Smooth muscle cell (in vitro differentiated cells): ENCODE data around the gene FAP. TPM values are rescaled to one million over a fixed set of nuclear protein-coding genes. Genes with fewer than 3 reads are reported as not detected.

ENCODE experiments used
- DNase-seq: peaks from one replicate; lab custom pipeline; 2025; ENCODE audit not compliant: unreplicated experiment; lab: John Stamatoyannopoulos, UW
- H2AFZ ChIP-seq: fragments of 200-600 bp; sonication (generic); 2 replicates; pipeline ENCODE4 v1.6.0; 2016; ENCODE audit warnings: antibody characterized with exemption, low read depth, mild to moderate bottlenecking
- H3F3A ChIP-seq: fragments of 200-600 bp; sonication (generic); 2 replicates; pipeline ENCODE4 v1.6.0; 2017; ENCODE audit warnings: antibody characterized with exemption, low read depth
- H3K27ac ChIP-seq: fragments of 200-600 bp; sonication (generic); 2 replicates; pipeline ENCODE4 v1.5.1; 2016; ENCODE audit warnings: low read depth, mild to moderate bottlenecking
- H3K27me3 ChIP-seq: fragments of 200-600 bp; sonication (generic); 2 replicates; pipeline ENCODE4 v1.6.1; 2016; ENCODE audit warnings: low read depth, mild to moderate bottlenecking
- H3K36me3 ChIP-seq: fragments of 200-600 bp; sonication (generic); 2 replicates; pipeline ENCODE4 v1.5.1; 2016; ENCODE audit warnings: low read depth
- H3K4me1 ChIP-seq: fragments of 200-600 bp; sonication (generic); 2 replicates; pipeline ENCODE4 v1.5.1; 2016; ENCODE audit warnings: low read depth
- H3K4me2 ChIP-seq: fragments of 200-600 bp; sonication (generic); 2 replicates; pipeline ENCODE4 v1.6.0; 2016; ENCODE audit warnings: mild to moderate bottlenecking
- H3K4me3 ChIP-seq: fragments of 200-600 bp; sonication (generic); 2 replicates; pipeline ENCODE4 v1.5.1; 2016; ENCODE audit warnings: mild to moderate bottlenecking
- H3K79me2 ChIP-seq: fragments of 200-600 bp; sonication (generic); 2 replicates; pipeline ENCODE4 v1.6.0; 2016; ENCODE audit warnings: low read depth, mild to moderate bottlenecking
- H3K9ac ChIP-seq: fragments of 200-600 bp; sonication (generic); 2 replicates; pipeline ENCODE4 v1.6.0; 2016; ENCODE audit warnings: low read depth
- H3K9me3 ChIP-seq: fragments of 200-600 bp; sonication (generic); replicated peaks from 2 replicates; pipeline ENCODE4 v1.5.1; 2016; ENCODE audit warnings: low read depth
- H4K20me1 ChIP-seq: fragments of 200-600 bp; sonication (generic); 2 replicates; pipeline ENCODE4 v1.6.0; 2016; ENCODE audit warnings: low read depth
- WGBS: methylation state at CpG from one replicate; pipeline ENCODE4 v1.1.7; 2016; ENCODE audit warnings: low lambda C conversion rate; 5-methylcytosine and 5-hydroxymethylcytosine counted together
- polyA plus RNA-seq: library from polyadenylated mRNA; unstranded; fragments of >200 nt; fragmentation: Nextera tagmentation; extraction: Ambion mirVana; gene quantifications from 2 replicates; pipeline ENCODE4 v1.2.1, GENCODE V29; 2016
- total RNA-seq: library from RNA; depleted of rRNA; stranded (reverse); fragments of >200 nt; gene quantifications from 2 replicates; pipeline ENCODE4 v1.2.3, GENCODE V29; 2014
- TF ChIP-seq, protein P1 (sequence below): fragments of 200-600 bp; sonication (generic); IDR thresholded peaks from 2 replicates; pipeline ENCODE4 v1.5.1; 2017; ENCODE audit warnings: borderline replicate concordance, mild to moderate bottlenecking, antibody characterized with exemption; ENCODE audit not compliant: insufficient read depth, poor library complexity, severe bottlenecking

The FAP gene
- total and polyA plus RNA-seq, 2 experiments from 2014 or later: 29.6 to 47.0 TPM

DNA sequence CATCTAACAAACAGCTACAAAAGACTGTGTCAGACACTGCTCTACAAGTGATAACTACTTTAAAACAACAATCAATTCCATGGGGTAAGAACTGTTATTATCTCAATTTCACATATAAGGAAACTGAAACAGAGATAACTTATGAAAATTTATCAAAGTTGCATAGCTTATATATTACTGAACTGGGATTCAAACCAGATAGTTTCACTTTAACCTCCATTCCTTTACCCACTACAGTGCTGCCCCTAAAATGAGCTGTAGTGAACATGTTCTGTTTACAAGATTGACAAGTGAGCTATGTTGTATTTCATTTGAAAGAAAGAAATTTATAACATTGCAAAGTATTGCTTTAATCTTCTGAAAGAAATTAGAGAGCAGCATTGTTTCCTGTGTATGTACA, 77.1 kb downstream of the FAP start:
- no peak overlapping the region for H3K27ac ChIP-seq
- no peak for DNase-seq
- TF ChIP-seq, protein P1, sequence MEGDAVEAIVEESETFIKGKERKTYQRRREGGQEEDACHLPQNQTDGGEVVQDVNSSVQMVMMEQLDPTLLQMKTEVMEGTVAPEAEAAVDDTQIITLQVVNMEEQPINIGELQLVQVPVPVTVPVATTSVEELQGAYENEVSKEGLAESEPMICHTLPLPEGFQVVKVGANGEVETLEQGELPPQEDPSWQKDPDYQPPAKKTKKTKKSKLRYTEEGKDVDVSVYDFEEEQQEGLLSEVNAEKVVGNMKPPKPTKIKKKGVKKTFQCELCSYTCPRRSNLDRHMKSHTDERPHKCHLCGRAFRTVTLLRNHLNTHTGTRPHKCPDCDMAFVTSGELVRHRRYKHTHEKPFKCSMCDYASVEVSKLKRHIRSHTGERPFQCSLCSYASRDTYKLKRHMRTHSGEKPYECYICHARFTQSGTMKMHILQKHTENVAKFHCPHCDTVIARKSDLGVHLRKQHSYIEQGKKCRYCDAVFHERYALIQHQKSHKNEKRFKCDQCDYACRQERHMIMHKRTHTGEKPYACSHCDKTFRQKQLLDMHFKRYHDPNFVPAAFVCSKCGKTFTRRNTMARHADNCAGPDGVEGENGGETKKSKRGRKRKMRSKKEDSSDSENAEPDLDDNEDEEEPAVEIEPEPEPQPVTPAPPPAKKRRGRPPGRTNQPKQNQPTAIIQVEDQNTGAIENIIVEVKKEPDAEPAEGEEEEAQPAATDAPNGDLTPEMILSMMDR: no peak
- H3K27me3 ChIP-seq: peaks cover 3% of the 10 kb centered on the region
- no peaks in the 10 kb centered on the region for H3K79me2 ChIP-seq
- no peaks in the 10 kb centered on the region for H3K4me1 ChIP-seq
- H3K9ac ChIP-seq: no peak overlapping the region
- H3K9me3 ChIP-seq: no peaks in the 10 kb centered on the region
- no peak overlapping the region for H3K4me2 ChIP-seq
- H3F3A ChIP-seq: no peaks in the 10 kb centered on the region
- no peaks in the 10 kb centered on the region for H4K20me1 ChIP-seq
- H2AFZ ChIP-seq: no peak overlapping the region
- H3K36me3 ChIP-seq: no peaks in the 10 kb centered on the region
- no peak overlapping the region for H3K4me3 ChIP-seq

DNA sequence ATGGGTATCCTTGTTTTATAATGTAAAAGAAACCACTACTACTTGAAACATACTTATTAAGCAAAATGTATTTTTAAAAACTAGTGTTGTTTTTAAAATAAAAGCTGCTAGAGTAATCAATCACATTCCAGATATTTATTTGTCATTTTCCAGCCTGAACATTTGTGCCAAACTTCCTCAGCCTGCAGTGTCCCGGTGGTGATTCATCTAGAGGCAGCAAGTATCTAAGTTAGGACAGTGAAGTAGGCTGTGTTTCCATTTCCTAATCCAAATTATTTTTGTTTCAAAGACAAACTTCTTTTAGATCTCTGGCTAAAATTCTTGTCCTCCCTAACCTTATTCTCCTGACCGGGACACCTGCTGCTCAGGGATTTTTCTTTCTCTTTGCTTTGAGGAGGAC, 78.4 kb downstream of the FAP start:
- no peak overlapping the region for H3K27ac ChIP-seq
- H3F3A ChIP-seq: no peaks in the 10 kb centered on the region
- H2AFZ ChIP-seq: no peak overlapping the region
- no peak overlapping the region for H3K9ac ChIP-seq
- no peak for DNase-seq
- peaks cover 3% of the 10 kb centered on the region for H3K27me3 ChIP-seq
- H3K4me3 ChIP-seq: no peak overlapping the region
- TF ChIP-seq, protein P1: no peak
- no peaks in the 10 kb centered on the region for H3K79me2 ChIP-seq
- no peaks in the 10 kb centered on the region for H3K9me3 ChIP-seq
- H3K36me3 ChIP-seq: no peaks in the 10 kb centered on the region
- no peaks in the 10 kb centered on the region for H4K20me1 ChIP-seq
- WGBS: 90% methylated on average over 2 of the region's 2 CpGs
- H3K4me1 ChIP-seq: no peaks in the 10 kb centered on the region
- H3K4me2 ChIP-seq: no peak overlapping the region

DNA sequence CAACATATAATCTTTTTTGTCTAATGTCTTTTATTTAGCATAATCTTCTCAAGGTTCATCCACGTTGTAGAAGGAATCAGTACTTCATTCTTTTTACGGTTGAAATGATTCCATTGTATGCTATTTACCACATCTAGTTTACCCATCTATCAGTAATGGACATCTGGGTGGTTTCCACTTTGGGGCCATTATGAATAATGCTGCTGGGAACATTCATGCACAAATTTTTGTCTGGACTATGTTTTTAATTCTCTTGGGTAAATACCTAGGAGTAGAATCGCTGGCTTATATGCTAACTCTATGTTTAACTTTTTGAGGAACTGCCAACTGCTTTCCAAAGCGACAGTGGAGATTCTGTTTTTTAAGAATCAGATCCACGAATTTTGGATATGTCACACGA, 83.8 kb downstream of the FAP start:
- no peak for DNase-seq
- Histone ChIP-seq H2AFZ (no peak overlapping the region), H3K9ac (no peak overlapping the region), H3K4me1 (no peaks in the 10 kb centered on the region), H3K4me2 (no peak overlapping the region), H3F3A (no peaks in the 10 kb centered on the region), H3K36me3 (no peaks in the 10 kb centered on the region), H3K27me3 (peaks cover 3% of the 10 kb centered on the region), H3K4me3 (no peak overlapping the region), H4K20me1 (no peaks in the 10 kb centered on the region), H3K9me3 (no peaks in the 10 kb centered on the region), H3K27ac (no peak overlapping the region), H3K79me2 (no peaks in the 10 kb centered on the region)
- 94% methylated on average over 6 of the region's 6 CpGs for whole genome bisulfite sequencing
- TF ChIP-seq, protein P1: no peak

DNA sequence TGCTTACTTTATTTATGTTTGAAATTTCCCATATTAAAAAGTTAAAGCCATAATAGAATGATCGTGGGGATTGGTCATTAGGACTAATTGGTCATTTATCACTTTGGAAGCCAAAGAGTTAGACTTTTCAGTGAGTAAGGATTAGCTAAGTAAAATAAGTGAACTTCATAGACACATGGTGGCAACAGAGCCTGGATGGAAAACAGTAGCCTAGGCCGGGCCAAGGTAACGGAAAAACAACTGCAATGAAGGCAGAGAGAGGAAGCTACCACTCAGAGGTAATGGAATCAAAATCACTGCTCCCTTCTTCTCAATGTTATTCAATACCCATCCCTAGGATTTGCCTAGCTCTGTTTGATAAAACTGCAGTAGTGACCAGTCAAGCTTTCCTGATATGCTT, 87.1 kb downstream of the FAP start:
- no peak overlapping the region for H3K9ac ChIP-seq
- no peak overlapping the region for H2AFZ ChIP-seq
- no peaks in the 10 kb centered on the region for H3K79me2 ChIP-seq
- H3K36me3 ChIP-seq: no peaks in the 10 kb centered on the region
- no peaks in the 10 kb centered on the region for H3K9me3 ChIP-seq
- no peak overlapping the region for H3K4me2 ChIP-seq
- no peak for DNase-seq
- H3K27me3 ChIP-seq: peaks cover 16% of the 10 kb centered on the region
- H3K4me3 ChIP-seq: no peak overlapping the region
- no peaks in the 10 kb centered on the region for H3F3A ChIP-seq
- H4K20me1 ChIP-seq: no peaks in the 10 kb centered on the region
- H3K27ac ChIP-seq: no peak overlapping the region
- TF ChIP-seq, protein P1: no peak
- no peaks in the 10 kb centered on the region for H3K4me1 ChIP-seq
- WGBS: 87% methylated on average over 3 of the region's 3 CpGs
